Thoracic aorta (tissue), 2 donors: Measurements from ENCODE around the gene ASAP2. TPM values are rescaled to one million over a fixed set of nuclear protein-coding genes. Genes with fewer than 3 reads are reported as not detected.

Experiments used
- ATAC-seq: fragments of 150-250 bp; one replicate; pipeline ENCODE4 v1.8.0; 2017; ENCODE audit warnings: low read depth; ENCODE audit not compliant: insufficient number of reproducible peaks, low FRiP score
- DNase-seq: peaks from one replicate; pipeline ENCODE4 v3.0.0-alpha.2; 2020; ENCODE audit warnings: low spot score
- H3K27ac ChIP-seq, 2 donors: fragments of 200-600 bp; sonication (generic); 1 replicate in 1 of 2; 2 replicates in 1 of 2; pipeline ENCODE4 v1.5.1; 2016; ENCODE audit warnings: mild to moderate bottlenecking in 2 of 2, moderate library complexity in 2 of 2
- H3K27me3 ChIP-seq: fragments of 200-600 bp; sonication (generic); replicated peaks from 2 replicates; pipeline ENCODE4 v1.6.0; 2016; ENCODE audit warnings: mild to moderate bottlenecking; ENCODE audit not compliant: insufficient read depth
- H3K36me3 ChIP-seq: fragments of 200-600 bp; sonication (generic); one replicate; pipeline ENCODE4 v1.5.1; 2016
- H3K4me1 ChIP-seq, 2 donors: fragments of 200-600 bp; sonication (generic); 1 replicate in 1 of 2; 2 replicates in 1 of 2; pipeline versions ENCODE4 v1.5.1 to v1.6.0; 2016; ENCODE audit warnings: low read depth in 2 of 2, mild to moderate bottlenecking in 1 of 2; ENCODE audit not compliant: control insufficient read depth in 1 of 2
- H3K4me3 ChIP-seq: fragments of 200-600 bp; sonication (generic); 2 replicates; pipeline ENCODE4 v1.5.1; 2016; ENCODE audit warnings: mild to moderate bottlenecking
- H3K9me3 ChIP-seq: fragments of 200-600 bp; sonication (generic); 2 replicates; pipeline ENCODE4 v1.5.1; 2016
- CTCF ChIP-seq: fragments of 200-600 bp; sonication (generic); IDR thresholded peaks from one replicate; pipeline ENCODE4 v1.5.1; 2019; ENCODE audit warnings: antibody characterized with exemption
- total RNA-seq, 2 donors: library from RNA; depleted of rRNA; stranded (reverse); fragments of >200 nt; gene quantifications; one replicate each; pipeline versions ENCODE4 v1.1.0 to v1.2.3, GENCODE V29; 2016

ASAP2 gene
- total RNA-seq, 2 donors from 2014 or later: 58.1 to 102 TPM

- Histone ChIP-seq H3K36me3 (no peaks in the 10 kb centered on the region), H3K27me3 (no peaks in the 10 kb centered on the region), H3K27ac (peak overlapping the region; percentile 82 to 91), H3K4me3 (peak overlapping the region; percentile 38), H3K4me1 (peaks cover 36 to 61% of the 10 kb centered on the region in 2 donors), H3K9me3 (no peaks in the 10 kb centered on the region)
- DNase-seq (no peak), ATAC-seq (no peak)
- TF ChIP-seq CTCF: no peak
Observed at GRCh38 chr2:9311488-9311887, 104.9 kb downstream of the ASAP2 start.

- Histone ChIP-seq H3K27me3 (no peaks in the 10 kb centered on the region), H3K27ac (peak overlapping the region; percentile 82 to 91), H3K9me3 (no peaks in the 10 kb centered on the region), H3K4me3 (no peak overlapping the region), H3K36me3 (no peaks in the 10 kb centered on the region), H3K4me1 (peaks cover 29 to 50% of the 10 kb centered on the region in 2 donors)
- no peak for ATAC-seq
- TF ChIP-seq CTCF: no peak
- DNase-seq: no peak
Observed at GRCh38 chr2:9312591-9312990, 106.0 kb downstream of the ASAP2 start.

GRCh38 chr2:9313443-9313842, 106.8 kb downstream of the ASAP2 start:
- no peak for DNase-seq

GRCh38 chr2:9315280-9315847, 108.8 kb downstream of the ASAP2 start:
- no peak for TF ChIP-seq CTCF
- Histone ChIP-seq H3K9me3 (no peaks in the 10 kb centered on the region), H3K27ac (no peak overlapping the region), H3K27me3 (no peaks in the 10 kb centered on the region), H3K4me1 (peaks cover 23 to 41% of the 10 kb centered on the region in 2 donors), H3K36me3 (peaks cover 2% of the 10 kb centered on the region), H3K4me3 (no peak overlapping the region)
- no peak for DNase-seq
- no peak for ATAC-seq

More at GRCh38 chr2:9313443-9313842, 106.8 kb downstream of the ASAP2 start:
- Histone ChIP-seq H3K27ac (no peak overlapping the region), H3K4me1 (peaks cover 26 to 49% of the 10 kb centered on the region in 2 donors), H3K4me3 (no peak overlapping the region), H3K27me3 (no peaks in the 10 kb centered on the region), H3K9me3 (no peaks in the 10 kb centered on the region), H3K36me3 (no peaks in the 10 kb centered on the region)
- TF ChIP-seq CTCF: no peak
- no peak for ATAC-seq

- no peak for TF ChIP-seq CTCF
- ATAC-seq (no peak), DNase-seq (no peak)
- Histone ChIP-seq H3K27me3 (no peaks in the 10 kb centered on the region), H3K27ac (no peak overlapping the region), H3K9me3 (no peaks in the 10 kb centered on the region), H3K4me1 (peaks cover 8 to 19% of the 10 kb centered on the region in 2 donors), H3K36me3 (peaks cover 2% of the 10 kb centered on the region), H3K4me3 (no peak overlapping the region)
Observed at GRCh38 chr2:9317559-9317958, 110.9 kb downstream of the ASAP2 start.
